Heart left ventricle (tissue), 13 donors: ENCODE results near the gene PPIA.

Source experiments
- POLR2A ChIP-seq, 2 donors: fragments of 450-650 bp; IDR thresholded peaks; one replicate each; pipeline ENCODE4 v1.6.1; 2017; ENCODE audit warnings: antibody characterized with exemption in 2 of 2, mild to moderate bottlenecking in 2 of 2, moderate library complexity in 2 of 2
- TF ChIP-seq, protein P1 (sequence below), 12 donors: fragments of 200-600 bp; sonication (generic) in 4 of 12; IDR thresholded peaks; one replicate each; pipeline versions ENCODE4 v1.5.0 to v1.8.0; 2018 to 2022; ENCODE audit warnings: antibody characterized with exemption in 12 of 12, mild to moderate bottlenecking in 5 of 12
- donor health status: ischemic (EF 13 %, LVEDD 7.1; RV severe dilation, severe dysfunction).
- donor health status: DM: no; HTN: yes; CAD: no.
- donor health status: DM: no; HTN: no; CAD: no.
- donor health status: ischemic (EF 25% LVEDD 6.9; RV normal size, moderate dysfunction).
- donor health status: ischemic (EF 25% LVEDD 5.7; RV mildly dilated, moderate dysfunction).
- donor health status: ischemic (EF 35%, LVEDD 5.7; RV mildly dilated, moderate dysfunction).
- donor health status: nonischemic (EF 11% LVEDD 7.7; RV severe dilation, severe dysfunction).
- donor health status: DM: yes; HTN: yes; CAD: no.
- donor health status: PGD.
- donor health status: ischemic (EF 29% LVEDD 5.4; RV normal size, mild dysfunction).
- donor health status: nonischemic (EF 23%, LVEDD 6.1; RV moderate dilation, normal function).

DNA sequence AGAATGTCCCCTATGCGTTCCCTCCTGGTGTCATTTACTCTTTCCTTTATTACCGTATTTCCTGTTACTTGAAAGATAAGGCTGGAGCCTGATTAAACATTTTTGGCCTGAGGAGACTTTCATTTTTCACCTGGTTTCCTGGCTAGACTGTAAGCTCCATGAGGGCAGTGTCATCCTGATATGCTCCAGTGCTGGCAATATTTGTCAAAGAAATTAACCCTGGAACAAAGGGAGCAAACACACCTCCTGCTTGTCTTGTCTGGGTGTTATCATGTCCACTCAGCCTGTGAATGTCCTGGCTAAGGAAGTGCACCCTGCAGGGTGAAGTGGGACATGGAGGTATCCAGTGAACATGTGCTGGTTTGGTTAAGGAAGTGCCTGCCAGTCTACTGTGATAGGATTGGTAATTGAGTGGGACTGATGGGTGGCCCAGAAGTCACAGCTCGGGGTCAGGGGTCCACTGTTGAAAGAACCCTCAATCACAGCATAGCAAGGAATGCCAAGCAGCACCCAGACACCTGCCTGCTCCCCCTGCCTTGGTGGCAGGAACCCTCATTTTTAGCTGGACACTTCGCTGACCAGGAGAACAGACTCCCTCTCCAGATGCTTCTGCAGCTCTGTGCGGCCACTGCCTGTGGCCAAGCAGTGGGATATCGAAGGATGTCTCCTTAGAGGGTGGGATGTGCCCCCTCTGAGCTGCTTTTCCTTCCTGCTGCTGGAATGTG is 20.9 kb upstream of the PPIA start:
- TF ChIP-seq, protein P1, sequence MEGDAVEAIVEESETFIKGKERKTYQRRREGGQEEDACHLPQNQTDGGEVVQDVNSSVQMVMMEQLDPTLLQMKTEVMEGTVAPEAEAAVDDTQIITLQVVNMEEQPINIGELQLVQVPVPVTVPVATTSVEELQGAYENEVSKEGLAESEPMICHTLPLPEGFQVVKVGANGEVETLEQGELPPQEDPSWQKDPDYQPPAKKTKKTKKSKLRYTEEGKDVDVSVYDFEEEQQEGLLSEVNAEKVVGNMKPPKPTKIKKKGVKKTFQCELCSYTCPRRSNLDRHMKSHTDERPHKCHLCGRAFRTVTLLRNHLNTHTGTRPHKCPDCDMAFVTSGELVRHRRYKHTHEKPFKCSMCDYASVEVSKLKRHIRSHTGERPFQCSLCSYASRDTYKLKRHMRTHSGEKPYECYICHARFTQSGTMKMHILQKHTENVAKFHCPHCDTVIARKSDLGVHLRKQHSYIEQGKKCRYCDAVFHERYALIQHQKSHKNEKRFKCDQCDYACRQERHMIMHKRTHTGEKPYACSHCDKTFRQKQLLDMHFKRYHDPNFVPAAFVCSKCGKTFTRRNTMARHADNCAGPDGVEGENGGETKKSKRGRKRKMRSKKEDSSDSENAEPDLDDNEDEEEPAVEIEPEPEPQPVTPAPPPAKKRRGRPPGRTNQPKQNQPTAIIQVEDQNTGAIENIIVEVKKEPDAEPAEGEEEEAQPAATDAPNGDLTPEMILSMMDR (IDR thresholded peaks at IDR 0.05) = no peak
- TF ChIP-seq POLR2A (IDR thresholded peaks at IDR 0.05) = no peak
